Measurements from ENCODE around the gene PDGFRA.

DNA sequence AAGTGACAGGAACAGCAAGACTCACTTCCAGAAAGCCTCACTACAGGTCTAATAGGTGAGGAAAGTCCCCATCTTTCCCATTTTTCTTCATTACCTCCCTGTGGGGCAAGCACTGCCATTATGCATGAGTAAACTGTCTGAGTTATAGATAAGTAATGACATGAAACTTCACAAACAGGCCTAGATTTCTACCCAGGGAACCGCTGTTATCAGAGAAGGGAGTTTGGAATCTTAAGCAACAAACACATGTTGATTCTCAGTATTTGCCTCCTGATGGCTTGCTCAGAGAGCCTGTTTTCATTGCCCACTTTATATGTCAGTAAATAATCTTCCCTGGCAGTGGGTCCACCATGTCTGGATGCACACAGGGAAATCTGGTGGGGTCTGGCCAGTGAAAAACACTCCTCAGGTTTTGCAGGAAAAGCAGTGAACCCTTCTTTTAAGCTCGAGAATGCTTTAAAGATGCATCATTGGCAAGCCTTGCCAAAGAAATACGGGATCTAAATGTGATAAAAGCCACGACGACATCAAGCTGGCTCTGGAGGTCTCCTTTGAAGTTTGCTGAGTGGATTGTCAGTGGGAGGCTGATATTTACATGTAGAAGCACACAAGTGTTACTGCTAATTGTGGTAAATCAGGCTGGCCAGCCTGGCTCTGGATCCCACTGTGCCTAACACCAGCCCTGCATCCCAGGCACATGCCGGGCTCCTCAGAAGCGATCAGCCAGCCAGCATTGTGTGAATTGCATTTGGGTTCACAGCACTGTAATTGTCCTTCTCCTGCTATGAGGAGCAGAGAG lies 25.2 kb downstream of the PDGFRA start:
- TF ChIP-seq, protein P1, sequence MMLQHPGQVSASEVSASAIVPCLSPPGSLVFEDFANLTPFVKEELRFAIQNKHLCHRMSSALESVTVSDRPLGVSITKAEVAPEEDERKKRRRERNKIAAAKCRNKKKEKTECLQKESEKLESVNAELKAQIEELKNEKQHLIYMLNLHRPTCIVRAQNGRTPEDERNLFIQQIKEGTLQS (IDR thresholded peaks at IDR 0.05): no peak
- TF ChIP-seq, protein P2, sequence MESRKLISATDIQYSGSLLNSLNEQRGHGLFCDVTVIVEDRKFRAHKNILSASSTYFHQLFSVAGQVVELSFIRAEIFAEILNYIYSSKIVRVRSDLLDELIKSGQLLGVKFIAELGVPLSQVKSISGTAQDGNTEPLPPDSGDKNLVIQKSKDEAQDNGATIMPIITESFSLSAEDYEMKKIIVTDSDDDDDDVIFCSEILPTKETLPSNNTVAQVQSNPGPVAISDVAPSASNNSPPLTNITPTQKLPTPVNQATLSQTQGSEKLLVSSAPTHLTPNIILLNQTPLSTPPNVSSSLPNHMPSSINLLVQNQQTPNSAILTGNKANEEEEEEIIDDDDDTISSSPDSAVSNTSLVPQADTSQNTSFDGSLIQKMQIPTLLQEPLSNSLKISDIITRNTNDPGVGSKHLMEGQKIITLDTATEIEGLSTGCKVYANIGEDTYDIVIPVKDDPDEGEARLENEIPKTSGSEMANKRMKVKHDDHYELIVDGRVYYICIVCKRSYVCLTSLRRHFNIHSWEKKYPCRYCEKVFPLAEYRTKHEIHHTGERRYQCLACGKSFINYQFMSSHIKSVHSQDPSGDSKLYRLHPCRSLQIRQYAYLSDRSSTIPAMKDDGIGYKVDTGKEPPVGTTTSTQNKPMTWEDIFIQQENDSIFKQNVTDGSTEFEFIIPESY (IDR thresholded peaks at IDR 0.05): no peak
- TF ChIP-seq JUND (IDR thresholded peaks at IDR 0.05): no peak

All from liver (tissue), 2 donors.